Measurements from ENCODE around the gene NSDHL. TPM values are rescaled to one million over a fixed set of nuclear protein-coding genes. Genes with fewer than 3 reads are reported as not detected.

The NSDHL gene
- total RNA-seq, 4 donors from 2014 or later, result 13.2 to 77.2 (median 38.8) TPM

DNA sequence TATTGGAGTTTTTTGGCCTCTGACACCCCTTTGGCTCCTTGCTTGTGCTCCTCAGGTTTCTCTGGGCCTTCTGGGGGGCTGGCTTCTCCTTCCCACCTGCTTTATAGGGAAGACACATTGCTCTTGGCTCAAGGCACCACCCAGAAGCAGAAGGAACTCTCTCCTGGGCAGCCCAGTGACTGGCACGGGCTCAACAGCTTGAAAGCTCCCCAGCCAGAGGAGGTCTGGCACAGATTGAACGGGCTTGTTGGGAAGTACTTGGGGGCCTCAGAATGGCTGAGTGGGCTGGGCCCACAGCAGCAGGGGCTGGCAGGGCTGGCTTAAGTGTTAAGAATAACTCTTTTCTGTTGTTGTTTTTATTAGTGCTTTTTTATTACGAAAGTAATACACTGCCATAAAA is 55.9 kb downstream of the NSDHL start:
- TF ChIP-seq, protein P1, sequence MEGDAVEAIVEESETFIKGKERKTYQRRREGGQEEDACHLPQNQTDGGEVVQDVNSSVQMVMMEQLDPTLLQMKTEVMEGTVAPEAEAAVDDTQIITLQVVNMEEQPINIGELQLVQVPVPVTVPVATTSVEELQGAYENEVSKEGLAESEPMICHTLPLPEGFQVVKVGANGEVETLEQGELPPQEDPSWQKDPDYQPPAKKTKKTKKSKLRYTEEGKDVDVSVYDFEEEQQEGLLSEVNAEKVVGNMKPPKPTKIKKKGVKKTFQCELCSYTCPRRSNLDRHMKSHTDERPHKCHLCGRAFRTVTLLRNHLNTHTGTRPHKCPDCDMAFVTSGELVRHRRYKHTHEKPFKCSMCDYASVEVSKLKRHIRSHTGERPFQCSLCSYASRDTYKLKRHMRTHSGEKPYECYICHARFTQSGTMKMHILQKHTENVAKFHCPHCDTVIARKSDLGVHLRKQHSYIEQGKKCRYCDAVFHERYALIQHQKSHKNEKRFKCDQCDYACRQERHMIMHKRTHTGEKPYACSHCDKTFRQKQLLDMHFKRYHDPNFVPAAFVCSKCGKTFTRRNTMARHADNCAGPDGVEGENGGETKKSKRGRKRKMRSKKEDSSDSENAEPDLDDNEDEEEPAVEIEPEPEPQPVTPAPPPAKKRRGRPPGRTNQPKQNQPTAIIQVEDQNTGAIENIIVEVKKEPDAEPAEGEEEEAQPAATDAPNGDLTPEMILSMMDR (IDR thresholded peaks at IDR 0.05), result no peak
- no peak for TF ChIP-seq POLR2A (IDR thresholded peaks at IDR 0.05)
- H3K27me3 ChIP-seq, result no peaks in the 10 kb centered on the region
- DNase-seq, result no peak
- H3K4me3 ChIP-seq, result no peak overlapping the region
- no peaks in the 10 kb centered on the region for H3K4me1 ChIP-seq
- no peaks in the 10 kb centered on the region for H3K36me3 ChIP-seq
- no peaks in the 10 kb centered on the region for H3K9me3 ChIP-seq
- no peak overlapping the region for H3K27ac ChIP-seq

- H3K27me3 ChIP-seq, result no peaks in the 10 kb centered on the region
- no peaks in the 10 kb centered on the region for H3K9me3 ChIP-seq
- no peak overlapping the region for H3K27ac ChIP-seq
- H3K36me3 ChIP-seq, result no peaks in the 10 kb centered on the region
- no peak for DNase-seq
- H3K4me3 ChIP-seq, result no peak overlapping the region
- H3K4me1 ChIP-seq, result no peaks in the 10 kb centered on the region
- TF ChIP-seq POLR2A (IDR thresholded peaks at IDR 0.05), result no peak
- TF ChIP-seq, protein P1 (IDR thresholded peaks at IDR 0.05), result no peak
Measured at GRCh38 chrX:152892499-152892898, 61.6 kb downstream of the NSDHL start.

- Histone ChIP-seq H3K4me1 (no peaks in the 10 kb centered on the region), H3K27me3 (no peaks in the 10 kb centered on the region), H3K36me3 (no peaks in the 10 kb centered on the region), H3K4me3 (no peak overlapping the region), H3K9me3 (no peaks in the 10 kb centered on the region), H3K27ac (no peak overlapping the region)
- no peak for TF ChIP-seq POLR2A (IDR thresholded peaks at IDR 0.05)
- TF ChIP-seq, protein P1 (IDR thresholded peaks at IDR 0.05), result no peak
- no peak for DNase-seq
Measured at GRCh38 chrX:152892999-152893891, 62.4 kb downstream of the NSDHL start.

GRCh38 chrX:152893980-152894610 is 63.2 kb downstream of the NSDHL start:
- no peaks in the 10 kb centered on the region for H3K4me1 ChIP-seq
- DNase-seq, result no peak
- no peaks in the 10 kb centered on the region for H3K9me3 ChIP-seq
- H3K36me3 ChIP-seq, result no peaks in the 10 kb centered on the region
- TF ChIP-seq, protein P1 (IDR thresholded peaks at IDR 0.05), result no peak
- TF ChIP-seq POLR2A (IDR thresholded peaks at IDR 0.05), result no peak
- no peaks in the 10 kb centered on the region for H3K27me3 ChIP-seq
- H3K4me3 ChIP-seq, result no peak overlapping the region
- H3K27ac ChIP-seq, result no peak overlapping the region

DNA sequence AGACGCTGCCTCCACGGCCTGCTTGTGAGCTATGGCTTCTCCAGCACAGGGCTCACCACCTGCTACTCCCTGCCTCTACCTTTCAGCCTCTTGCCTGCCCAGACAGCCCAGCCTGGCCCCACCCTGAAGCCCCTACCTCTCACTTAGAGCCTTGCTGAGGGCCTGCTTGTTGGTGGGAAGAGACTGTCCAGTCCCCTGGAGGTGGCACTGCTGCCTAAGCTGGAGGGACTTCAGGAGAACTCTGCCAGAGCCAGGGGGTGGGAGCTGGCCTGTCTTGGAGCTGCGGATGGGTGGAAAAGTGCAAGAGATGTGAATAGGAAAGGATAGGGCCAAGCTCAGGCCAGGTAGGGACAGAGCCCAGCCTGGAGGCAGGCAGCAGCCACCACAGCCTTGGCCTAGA is 64.3 kb downstream of the NSDHL start:
- no peak overlapping the region for H3K27ac ChIP-seq
- DNase-seq, result no peak

More for the DNA sequence above, 64.3 kb downstream of the NSDHL start:
- no peak for TF ChIP-seq POLR2A (IDR thresholded peaks at IDR 0.05)
- TF ChIP-seq, protein P1 (IDR thresholded peaks at IDR 0.05), result no peak
- Histone ChIP-seq H3K4me1 (no peaks in the 10 kb centered on the region), H3K27me3 (no peaks in the 10 kb centered on the region), H3K36me3 (no peaks in the 10 kb centered on the region), H3K4me3 (no peak overlapping the region), H3K9me3 (no peaks in the 10 kb centered on the region)
